ENCODE data around the gene RPTOR.

Gene RPTOR

DNA sequence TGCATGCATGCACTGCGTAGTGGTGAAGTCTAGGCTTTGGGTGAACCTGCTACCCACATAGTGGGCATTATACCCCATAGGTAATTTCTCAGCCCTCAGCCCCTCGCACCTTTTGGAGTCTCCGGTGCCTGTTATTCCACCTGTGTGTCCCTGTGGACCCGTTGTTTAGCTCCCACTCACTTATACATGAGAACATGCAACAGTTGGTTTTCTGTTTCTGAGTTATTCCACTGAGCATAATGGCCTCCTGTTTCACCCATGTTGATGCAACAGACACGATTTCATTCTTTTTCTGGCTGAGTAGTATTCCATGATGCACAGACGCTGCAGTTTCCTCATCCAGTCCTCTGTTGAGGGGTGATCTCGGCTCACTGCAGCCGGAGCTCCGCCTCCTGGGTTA is 305.5 kb downstream of the RPTOR start:
- H3K4me3 ChIP-seq (ENCODE audit: low read depth in 1 of 2, low read length in 2 of 2): no peak overlapping the region
- H3K27me3 ChIP-seq (ENCODE audit: low read depth, low read length): no peaks in the 10 kb centered on the region
- H3K36me3 ChIP-seq (ENCODE audit: control insufficient read depth in 1 of 2, insufficient read depth in 2 of 2, low read length in 2 of 2): peaks cover 5 to 34% of the 10 kb centered on the region in 2 donors
- H3K27ac ChIP-seq (ENCODE audit: low read length): no peak overlapping the region
- no peaks in the 10 kb centered on the region for H3K4me1 ChIP-seq (ENCODE audit: control insufficient read depth in 1 of 2, insufficient read depth in 2 of 2, low read length in 2 of 2)
- H3K9me3 ChIP-seq (ENCODE audit: control insufficient read depth in 1 of 2, low read length in 2 of 2): no peaks in the 10 kb centered on the region

- H3K4me1 ChIP-seq (ENCODE audit: control insufficient read depth in 1 of 2, insufficient read depth in 2 of 2, low read length in 2 of 2): no peaks in the 10 kb centered on the region
Observed at GRCh38 chr17:80850817-80851216, 306.2 kb downstream of the RPTOR start.

DNA sequence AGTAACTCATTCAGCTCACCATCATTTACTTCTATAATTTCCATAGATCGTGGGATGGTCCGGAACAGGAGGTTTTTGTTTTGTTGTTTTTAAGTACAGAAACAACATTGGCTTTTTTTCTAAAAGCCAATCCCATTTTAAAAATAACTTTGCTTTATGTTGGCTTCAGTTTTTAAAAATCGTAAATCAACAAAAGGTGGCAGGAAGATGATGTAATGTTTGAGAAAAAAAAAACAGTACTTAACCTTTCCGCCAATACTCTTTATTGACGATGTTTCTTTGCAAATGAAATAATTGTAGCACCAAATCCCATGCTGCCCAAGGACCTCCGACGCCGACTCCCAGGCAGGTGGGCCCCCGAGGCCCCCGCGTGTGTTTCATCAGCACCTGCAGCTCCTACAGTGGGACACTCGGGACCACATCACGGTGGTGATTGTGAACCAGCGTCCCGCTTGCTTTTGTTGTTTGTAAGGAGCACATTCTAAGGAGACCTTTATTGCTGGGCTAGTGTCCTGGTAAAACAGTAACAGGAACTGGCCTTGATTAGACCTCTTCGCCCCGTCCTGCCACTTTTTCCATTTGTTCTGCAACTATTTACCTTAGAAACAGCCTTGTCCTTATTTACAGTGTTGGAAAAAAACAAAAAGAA is 306.8 kb downstream of the RPTOR start:
- no peaks in the 10 kb centered on the region for H3K9me3 ChIP-seq (ENCODE audit: control insufficient read depth in 1 of 2, low read length in 2 of 2)
- no peaks in the 10 kb centered on the region for H3K27me3 ChIP-seq (ENCODE audit: low read depth, low read length)
- no peak overlapping the region for H3K27ac ChIP-seq (ENCODE audit: low read length)
- no peak overlapping the region for H3K4me3 ChIP-seq (ENCODE audit: low read depth in 1 of 2, low read length in 2 of 2)
- no peaks in the 10 kb centered on the region for H3K4me1 ChIP-seq (ENCODE audit: control insufficient read depth in 1 of 2, insufficient read depth in 2 of 2, low read length in 2 of 2)
- peaks cover 11 to 42% of the 10 kb centered on the region in 2 donors for H3K36me3 ChIP-seq (ENCODE audit: control insufficient read depth in 1 of 2, insufficient read depth in 2 of 2, low read length in 2 of 2)

More at GRCh38 chr17:80850817-80851216, 306.2 kb downstream of the RPTOR start:
- Histone ChIP-seq H3K9me3 (ENCODE audit: control insufficient read depth in 1 of 2, low read length in 2 of 2) (no peaks in the 10 kb centered on the region), H3K27me3 (ENCODE audit: low read depth, low read length) (no peaks in the 10 kb centered on the region), H3K36me3 (ENCODE audit: control insufficient read depth in 1 of 2, insufficient read depth in 2 of 2, low read length in 2 of 2) (peaks cover 10 to 42% of the 10 kb centered on the region in 2 donors), H3K4me3 (ENCODE audit: low read depth in 1 of 2, low read length in 2 of 2) (no peak overlapping the region), H3K27ac (ENCODE audit: low read length) (no peak overlapping the region)

GRCh38 chr17:80852476-80853015 is 307.9 kb downstream of the RPTOR start:
- Histone ChIP-seq H3K4me1 (ENCODE audit: control insufficient read depth in 1 of 2, insufficient read depth in 2 of 2, low read length in 2 of 2) (no peaks in the 10 kb centered on the region), H3K4me3 (ENCODE audit: low read depth in 1 of 2, low read length in 2 of 2) (no peak overlapping the region), H3K9me3 (ENCODE audit: control insufficient read depth in 1 of 2, low read length in 2 of 2) (no peaks in the 10 kb centered on the region), H3K27me3 (ENCODE audit: low read depth, low read length) (no peaks in the 10 kb centered on the region), H3K27ac (ENCODE audit: low read length) (no peak overlapping the region), H3K36me3 (ENCODE audit: control insufficient read depth in 1 of 2, insufficient read depth in 2 of 2, low read length in 2 of 2) (peaks cover 6 to 31% of the 10 kb centered on the region in 2 donors)

GRCh38 chr17:80853076-80853475 is 308.4 kb downstream of the RPTOR start:
- H3K27ac ChIP-seq (ENCODE audit: low read length): no peak overlapping the region
- H3K36me3 ChIP-seq (ENCODE audit: control insufficient read depth in 1 of 2, insufficient read depth in 2 of 2, low read length in 2 of 2): peaks cover 6 to 26% of the 10 kb centered on the region in 2 donors
- no peaks in the 10 kb centered on the region for H3K27me3 ChIP-seq (ENCODE audit: low read depth, low read length)
- no peaks in the 10 kb centered on the region for H3K9me3 ChIP-seq (ENCODE audit: control insufficient read depth in 1 of 2, low read length in 2 of 2)
- no peaks in the 10 kb centered on the region for H3K4me1 ChIP-seq (ENCODE audit: control insufficient read depth in 1 of 2, insufficient read depth in 2 of 2, low read length in 2 of 2)
- no peak overlapping the region for H3K4me3 ChIP-seq (ENCODE audit: low read depth in 1 of 2, low read length in 2 of 2)

DNA sequence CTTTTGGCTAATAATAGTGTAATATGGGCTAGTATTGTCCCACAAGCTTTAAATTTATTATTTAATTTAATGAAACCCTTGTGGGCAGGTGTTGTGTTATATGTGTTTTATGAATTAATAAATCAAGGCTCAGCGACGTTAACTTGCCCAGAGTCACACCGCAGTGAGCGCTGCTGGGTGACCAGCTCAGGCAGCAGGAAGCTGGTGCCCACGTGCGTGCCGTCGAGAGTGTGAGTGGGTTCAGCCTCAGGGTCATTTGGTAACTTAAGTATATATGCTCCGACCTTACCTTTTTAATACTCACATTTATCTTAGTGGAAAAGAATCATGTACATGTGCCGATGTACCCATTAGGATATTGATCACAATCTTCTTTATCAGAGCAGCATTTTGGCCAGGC is 309.6 kb downstream of the RPTOR start:
- H3K36me3 ChIP-seq (ENCODE audit: control insufficient read depth in 1 of 2, insufficient read depth in 2 of 2, low read length in 2 of 2): peaks cover 6 to 19% of the 10 kb centered on the region in 2 donors

GRCh38 chr17:80855196-80855947 is 310.7 kb downstream of the RPTOR start:
- Histone ChIP-seq H3K36me3 (ENCODE audit: control insufficient read depth in 1 of 2, insufficient read depth in 2 of 2, low read length in 2 of 2) (peaks cover 6 to 13% of the 10 kb centered on the region in 2 donors), H3K27ac (ENCODE audit: low read length) (no peak overlapping the region), H3K27me3 (ENCODE audit: low read depth, low read length) (no peaks in the 10 kb centered on the region), H3K4me3 (ENCODE audit: low read depth in 1 of 2, low read length in 2 of 2) (no peak overlapping the region), H3K4me1 (ENCODE audit: control insufficient read depth in 1 of 2, insufficient read depth in 2 of 2, low read length in 2 of 2) (peaks cover 0 to 17% of the 10 kb centered on the region in 2 donors), H3K9me3 (ENCODE audit: control insufficient read depth in 1 of 2, low read length in 2 of 2) (no peaks in the 10 kb centered on the region)

More for the DNA sequence above, 309.6 kb downstream of the RPTOR start:
- Histone ChIP-seq H3K9me3 (ENCODE audit: control insufficient read depth in 1 of 2, low read length in 2 of 2) (no peaks in the 10 kb centered on the region), H3K4me1 (ENCODE audit: control insufficient read depth in 1 of 2, insufficient read depth in 2 of 2, low read length in 2 of 2) (peaks cover 0 to 9% of the 10 kb centered on the region in 2 donors), H3K27me3 (ENCODE audit: low read depth, low read length) (no peaks in the 10 kb centered on the region), H3K27ac (ENCODE audit: low read length) (no peak overlapping the region), H3K4me3 (ENCODE audit: low read depth in 1 of 2, low read length in 2 of 2) (no peak overlapping the region)

- Histone ChIP-seq H3K36me3 (ENCODE audit: control insufficient read depth in 1 of 2, insufficient read depth in 2 of 2, low read length in 2 of 2) (peaks cover 6 to 13% of the 10 kb centered on the region in 2 donors), H3K9me3 (ENCODE audit: control insufficient read depth in 1 of 2, low read length in 2 of 2) (no peaks in the 10 kb centered on the region), H3K4me3 (ENCODE audit: low read depth in 1 of 2, low read length in 2 of 2) (no peak overlapping the region), H3K4me1 (ENCODE audit: control insufficient read depth in 1 of 2, insufficient read depth in 2 of 2, low read length in 2 of 2) (peaks cover 0 to 17% of the 10 kb centered on the region in 2 donors), H3K27ac (ENCODE audit: low read length) (peak overlapping the region; percentile 51), H3K27me3 (ENCODE audit: low read depth, low read length) (no peaks in the 10 kb centered on the region)
Observed at GRCh38 chr17:80855948-80856862, 311.6 kb downstream of the RPTOR start.

- Histone ChIP-seq H3K4me3 (ENCODE audit: low read depth in 1 of 2, low read length in 2 of 2) (no peak overlapping the region), H3K9me3 (ENCODE audit: control insufficient read depth in 1 of 2, low read length in 2 of 2) (no peaks in the 10 kb centered on the region), H3K36me3 (ENCODE audit: control insufficient read depth in 1 of 2, insufficient read depth in 2 of 2, low read length in 2 of 2) (peaks cover 6 to 13% of the 10 kb centered on the region in 2 donors), H3K4me1 (ENCODE audit: control insufficient read depth in 1 of 2, insufficient read depth in 2 of 2, low read length in 2 of 2) (peaks cover 0 to 17% of the 10 kb centered on the region in 2 donors), H3K27me3 (ENCODE audit: low read depth, low read length) (no peaks in the 10 kb centered on the region), H3K27ac (ENCODE audit: low read length) (peak overlapping the region; percentile 51)
Observed at GRCh38 chr17:80856863-80857755, 312.5 kb downstream of the RPTOR start.

GRCh38 chr17:80857756-80858171 is 313.1 kb downstream of the RPTOR start:
- H3K4me3 ChIP-seq (ENCODE audit: low read depth in 1 of 2, low read length in 2 of 2): no peak overlapping the region
- no peak overlapping the region for H3K27ac ChIP-seq (ENCODE audit: low read length)
- H3K9me3 ChIP-seq (ENCODE audit: control insufficient read depth in 1 of 2, low read length in 2 of 2): no peaks in the 10 kb centered on the region
- no peaks in the 10 kb centered on the region for H3K27me3 ChIP-seq (ENCODE audit: low read depth, low read length)
- peaks cover 6 to 13% of the 10 kb centered on the region in 2 donors for H3K36me3 ChIP-seq (ENCODE audit: control insufficient read depth in 1 of 2, insufficient read depth in 2 of 2, low read length in 2 of 2)
- peaks cover 0 to 17% of the 10 kb centered on the region in 2 donors for H3K4me1 ChIP-seq (ENCODE audit: control insufficient read depth in 1 of 2, insufficient read depth in 2 of 2, low read length in 2 of 2)

Data from muscle layer of duodenum (tissue), 2 donors.